Suprapubic skin (tissue), 4 donors: Measurements from ENCODE around the gene MIA2. TPM values are rescaled to one million over a fixed set of nuclear protein-coding genes. Genes with fewer than 3 reads are reported as not detected.

Experiments used
- DNase-seq, 2 donors: peaks; one replicate each; pipeline ENCODE4 v3.0.0-alpha.2; 2019; ENCODE audit warnings: low spot score in 2 of 2
- H3K27ac ChIP-seq: fragments of 200-600 bp; sonication (generic); one replicate; pipeline ENCODE4 v1.5.1; 2019
- H3K27me3 ChIP-seq: fragments of 200-600 bp; sonication (generic); one replicate; pipeline ENCODE4 v1.5.1; 2019
- H3K36me3 ChIP-seq: fragments of 200-600 bp; sonication (generic); one replicate; pipeline ENCODE4 v1.5.1; 2019
- H3K4me1 ChIP-seq: fragments of 200-600 bp; sonication (generic); one replicate; pipeline ENCODE4 v1.5.1; 2019
- H3K4me3 ChIP-seq: fragments of 200-600 bp; sonication (generic); one replicate; pipeline ENCODE4 v1.5.1; 2019; ENCODE audit warnings: mild to moderate bottlenecking
- H3K9me3 ChIP-seq: fragments of 200-600 bp; sonication (generic); one replicate; pipeline ENCODE4 v1.5.1; 2019
- CTCF ChIP-seq, 2 donors: fragments of 200-600 bp in 1 of 2; fragments of 450-650 bp in 1 of 2; sonication (generic) in 1 of 2; IDR thresholded peaks; one replicate each; pipeline ENCODE4 v1.5.1; 2016 to 2019; ENCODE audit warnings: antibody characterized with exemption in 2 of 2, mild to moderate bottlenecking in 1 of 2, moderate library complexity in 1 of 2
- EP300 ChIP-seq: sonication (generic); formaldehyde crosslinking; IDR thresholded peaks from one replicate; pipeline ENCODE4 v1.6.1; 2017; ENCODE audit warnings: antibody characterized with exemption
- POLR2A ChIP-seq, 2 donors: fragments of 450-650 bp; IDR thresholded peaks; one replicate each; pipeline ENCODE4 v1.6.1; 2017; ENCODE audit warnings: antibody characterized with exemption in 2 of 2, mild to moderate bottlenecking in 2 of 2, moderate library complexity in 2 of 2
- POLR2AphosphoS5 ChIP-seq, 3 donors: sonication (generic); formaldehyde crosslinking; IDR thresholded peaks; one replicate each; pipeline ENCODE4 v1.6.1; 2017; ENCODE audit warnings: antibody characterized with exemption in 3 of 3
- WGBS: methylation state at CpG from one replicate; pipeline ENCODE4 v1.1.5; 2018; 5-methylcytosine and 5-hydroxymethylcytosine counted together
- total RNA-seq, 4 donors: library from RNA; depleted of rRNA; stranded (reverse); fragments of >200 nt; gene quantifications; one replicate each; pipeline ENCODE4 v1.1.0, GENCODE V29; 2016

MIA2 gene
- total RNA-seq, 4 donors from 2014 or later: 15.3 to 19.4 (median 18.0) TPM

GRCh38 chr14:39432619-39433451 lies 199.1 kb downstream of the MIA2 start:
- H3K9me3 ChIP-seq: no peaks in the 10 kb centered on the region
- WGBS: under 1% methylated on average over 23 of the region's 38 CpGs

GRCh38 chr14:39433452-39433813 lies 199.7 kb downstream of the MIA2 start:
- Histone ChIP-seq H3K9me3 (no peaks in the 10 kb centered on the region), H3K27me3 (no peaks in the 10 kb centered on the region), H3K4me3 (peak overlapping the region; percentile 97), H3K4me1 (peaks cover 32% of the 10 kb centered on the region), H3K36me3 (no peaks in the 10 kb centered on the region), H3K27ac (peak overlapping the region; percentile 99)
- 16% methylated on average over 8 of the region's 8 CpGs for WGBS
- TF ChIP-seq EP300: no peak
- no peak for TF ChIP-seq POLR2AphosphoS5 (IDR thresholded peaks at IDR 0.05)
- TF ChIP-seq POLR2A (IDR thresholded peaks at IDR 0.05): no peak
- TF ChIP-seq CTCF (IDR thresholded peaks at IDR 0.05): no peak
- no peak for DNase-seq

More at GRCh38 chr14:39432619-39433451, 199.1 kb downstream of the MIA2 start:
- no peaks in the 10 kb centered on the region for H3K36me3 ChIP-seq
- peaks cover 35% of the 10 kb centered on the region for H3K4me1 ChIP-seq
- H3K27me3 ChIP-seq: no peaks in the 10 kb centered on the region
- peak overlapping the region; percentile 97 for H3K4me3 ChIP-seq
- H3K27ac ChIP-seq: peak overlapping the region; percentile 99
- peak in 1 of 2 donors; percentile 38 for TF ChIP-seq POLR2A (IDR thresholded peaks at IDR 0.05)
- TF ChIP-seq POLR2AphosphoS5 (IDR thresholded peaks at IDR 0.05): peak in 2 of 3 donors; percentile 20 to 36
- TF ChIP-seq CTCF (IDR thresholded peaks at IDR 0.05): peak in 1 of 2 donors; percentile 14
- TF ChIP-seq EP300: no peak
- peak; percentile 92 to 93 for DNase-seq

GRCh38 chr14:39434401-39434800 lies 200.7 kb downstream of the MIA2 start:
- Histone ChIP-seq H3K9me3 (no peaks in the 10 kb centered on the region), H3K4me1 (peaks cover 22% of the 10 kb centered on the region), H3K27ac (no peak overlapping the region), H3K4me3 (no peak overlapping the region), H3K27me3 (no peaks in the 10 kb centered on the region), H3K36me3 (no peaks in the 10 kb centered on the region)
- DNase-seq: no peak
- 64% methylated on average over 2 of the region's 2 CpGs for WGBS
- TF ChIP-seq POLR2AphosphoS5 (IDR thresholded peaks at IDR 0.05) (no peak), CTCF (IDR thresholded peaks at IDR 0.05) (no peak), EP300 (no peak), POLR2A (IDR thresholded peaks at IDR 0.05) (no peak)

- Histone ChIP-seq H3K9me3 (no peaks in the 10 kb centered on the region), H3K27ac (no peak overlapping the region), H3K4me3 (no peak overlapping the region), H3K36me3 (no peaks in the 10 kb centered on the region), H3K4me1 (peaks cover 13% of the 10 kb centered on the region), H3K27me3 (no peaks in the 10 kb centered on the region)
- 83% methylated on average over 6 of the region's 6 CpGs for WGBS
- no peak for DNase-seq
- TF ChIP-seq EP300 (no peak), CTCF (IDR thresholded peaks at IDR 0.05) (no peak), POLR2AphosphoS5 (IDR thresholded peaks at IDR 0.05) (no peak), POLR2A (IDR thresholded peaks at IDR 0.05) (no peak)
Measured at GRCh38 chr14:39435241-39435640, 201.5 kb downstream of the MIA2 start.

Other genes starting within 250 kb of the MIA2 start
- gene SEC23A, start 130.7 kb upstream of the MIA2 start, total RNA-seq: 10 to 100 TPM; 33.8 to 59.1 (median 50.3) TPM
- 10 to 100 TPM in 3 of 4 donors, 1 to 10 TPM in 1; 9.9 to 19.5 (median 13.0) TPM for gene GEMIN2, start 119.6 kb upstream of the MIA2 start, total RNA-seq
- gene TRAPPC6B, start 63.6 kb upstream of the MIA2 start, total RNA-seq: 10 to 100 TPM; 16.9 to 18.9 (median 17.5) TPM
- 10 to 100 TPM; 24.8 to 63.3 (median 26.4) TPM for gene PNN, start 58.7 kb upstream of the MIA2 start, total RNA-seq
- gene FBXO33, start 198.5 kb downstream of the MIA2 start, total RNA-seq: 10 to 100 TPM; 12.4 to 23.7 (median 15.3) TPM